Liver (tissue), 9 donors: ENCODE data around the gene GPR171. TPM values are rescaled to one million over a fixed set of nuclear protein-coding genes. Genes with fewer than 3 reads are reported as not detected.

Experiments
- DNase-seq: peaks from one replicate; pipeline ENCODE4 v3.0.0-alpha.2; 2017; ENCODE audit warnings: low spot score
- H3K27ac ChIP-seq, 2 donors: one replicate each; pipeline ENCODE4 v1.7.0; 2013; ENCODE audit warnings: inconsistent platforms in 2 of 2, low read length in 2 of 2, control low read depth in 1 of 2, low read depth in 1 of 2, mild to moderate bottlenecking in 1 of 2
- H3K27me3 ChIP-seq, 4 donors: one replicate each; pipeline versions ENCODE4 v1.6.1 to v1.7.0; 2013; ENCODE audit warnings: low read length in 3 of 4, inconsistent platforms in 1 of 4, mild to moderate bottlenecking in 1 of 4, moderate library complexity in 1 of 4; ENCODE audit not compliant: control insufficient read depth in 4 of 4, insufficient read depth in 4 of 4
- H3K36me3 ChIP-seq, 4 donors: one replicate each; pipeline versions ENCODE4 v1.6.1 to v1.7.0; 2013; ENCODE audit warnings: low read length in 3 of 4, mild to moderate bottlenecking in 3 of 4, low read depth in 1 of 4, moderate library complexity in 1 of 4; ENCODE audit not compliant: control insufficient read depth in 4 of 4, insufficient read depth in 3 of 4
- H3K4me1 ChIP-seq, 4 donors: one replicate each; pipeline versions ENCODE4 v1.6.1 to v1.7.0; 2013; ENCODE audit warnings: low read length in 3 of 4, mild to moderate bottlenecking in 3 of 4, moderate library complexity in 1 of 4; ENCODE audit not compliant: control insufficient read depth in 4 of 4, insufficient read depth in 4 of 4
- H3K4me3 ChIP-seq, 3 donors: one replicate each; pipeline versions ENCODE4 v1.6.1 to v1.7.0; 2013; ENCODE audit warnings: low read length in 3 of 3, control low read depth in 1 of 3, low read depth in 1 of 3, mild to moderate bottlenecking in 1 of 3
- H3K9ac ChIP-seq, 2 donors: one replicate each; pipeline ENCODE4 v1.7.0; 2013; ENCODE audit warnings: low read length in 2 of 2, mild to moderate bottlenecking in 2 of 2, moderate library complexity in 2 of 2, control low read depth in 1 of 2, low read depth in 1 of 2
- H3K9me3 ChIP-seq, 4 donors: one replicate each; pipeline versions ENCODE4 v1.6.1 to v1.7.0; 2013; ENCODE audit warnings: low read length in 3 of 4; ENCODE audit not compliant: control insufficient read depth in 4 of 4
- EGR1 ChIP-seq, 2 donors: IDR thresholded peaks; 2 replicates each; pipeline ENCODE4 v1.6.1; 2016 to 2018; ENCODE audit warnings: antibody characterized with exemption in 2 of 2, low read depth in 2 of 2
- FOXA2 ChIP-seq: IDR thresholded peaks from 2 replicates; pipeline ENCODE4 v1.6.1; 2016; ENCODE audit warnings: antibody characterized with exemption
- GABPA ChIP-seq, 2 donors: IDR thresholded peaks in 1 of 2; conservative IDR thresholded peaks in 1 of 2; 2 replicates each; pipeline ENCODE4 v1.6.1; 2016; ENCODE audit warnings: antibody characterized with exemption in 2 of 2, mild to moderate bottlenecking in 1 of 2, moderate library complexity in 1 of 2
- JUND ChIP-seq, 2 donors: IDR thresholded peaks; 2 replicates each; pipeline ENCODE4 v1.6.1; 2016; ENCODE audit warnings: antibody characterized with exemption in 2 of 2
- RAD21 ChIP-seq, 2 donors: IDR thresholded peaks; 2 replicates each; pipeline ENCODE4 v1.6.1; 2016; ENCODE audit warnings: antibody characterized with exemption in 2 of 2, mild to moderate bottlenecking in 2 of 2
- RXRA ChIP-seq, 2 donors: IDR thresholded peaks; 2 replicates each; pipeline ENCODE4 v1.6.1; 2017 to 2018; ENCODE audit warnings: antibody characterized with exemption in 2 of 2, mild to moderate bottlenecking in 1 of 2
- SP1 ChIP-seq: IDR thresholded peaks from 2 replicates; pipeline ENCODE4 v1.6.1; 2018; ENCODE audit warnings: antibody characterized with exemption, mild to moderate bottlenecking
- TAF1 ChIP-seq: conservative IDR thresholded peaks from 2 replicates; pipeline ENCODE4 v1.6.1; 2016; ENCODE audit warnings: antibody characterized with exemption, mild to moderate bottlenecking
- YY1 ChIP-seq: IDR thresholded peaks from 2 replicates; pipeline ENCODE4 v1.6.1; 2016; ENCODE audit warnings: antibody characterized with exemption, mild to moderate bottlenecking
- WGBS: extraction: QIAGEN DNeasy Blood & Tissue Kit; methylation state at CpG from one replicate; pipeline ENCODE4 v1.1.7; 2013; 5-methylcytosine and 5-hydroxymethylcytosine counted together
- polyA plus RNA-seq, 2 donors: library from polyadenylated mRNA; stranded (reverse) in 1 of 2; unstranded in 1 of 2; fragments of 200-250 nt in 1 of 2; fragments of >200 nt in 1 of 2; fragmentation: Nextera tagmentation in 1 of 2; extraction: Ambion mirVana in 1 of 2; gene quantifications; one replicate each; pipeline versions ENCODE4 v1.2.1 to v1.2.3, GENCODE V29; 2013 to 2015
- total RNA-seq, 2 donors: library from RNA; depleted of rRNA; stranded (reverse); fragments of >200 nt; gene quantifications; one replicate each; pipeline ENCODE4 v1.2.3, GENCODE V29; 2014
- TF ChIP-seq, protein P1 (sequence below): IDR thresholded peaks from 2 replicates; pipeline ENCODE4 v1.6.1; 2016; ENCODE audit warnings: antibody characterized with exemption
- TF ChIP-seq, protein P2 (sequence below): IDR thresholded peaks from 2 replicates; pipeline ENCODE4 v1.6.1; 2016; ENCODE audit warnings: antibody characterized with exemption
- TF ChIP-seq, protein P3 (sequence below): IDR thresholded peaks from 2 replicates; pipeline ENCODE4 v1.6.1; 2016; ENCODE audit warnings: antibody characterized with exemption
- TF ChIP-seq, protein P4 (sequence below): fragments of 150-350 bp; IDR thresholded peaks from 2 replicates; pipeline ENCODE4 v1.5.1; 2017; ENCODE audit warnings: improper control_type of control experiment, low read depth, low read length; ENCODE audit not compliant: missing input control
- TF ChIP-seq, protein P5 (sequence below): IDR thresholded peaks from 2 replicates; pipeline ENCODE4 v1.6.1; 2016; ENCODE audit warnings: antibody characterized with exemption, mild to moderate bottlenecking
- donor health status: healthy.
- donor health status: healthy.
- donor health status: healthy.
- donor health status: healthy.
- donor health status: healthy.

GPR171 gene
- total and polyA plus RNA-seq, 4 donors = 0.19 to 0.56 (median 0.28) TPM

DNA sequence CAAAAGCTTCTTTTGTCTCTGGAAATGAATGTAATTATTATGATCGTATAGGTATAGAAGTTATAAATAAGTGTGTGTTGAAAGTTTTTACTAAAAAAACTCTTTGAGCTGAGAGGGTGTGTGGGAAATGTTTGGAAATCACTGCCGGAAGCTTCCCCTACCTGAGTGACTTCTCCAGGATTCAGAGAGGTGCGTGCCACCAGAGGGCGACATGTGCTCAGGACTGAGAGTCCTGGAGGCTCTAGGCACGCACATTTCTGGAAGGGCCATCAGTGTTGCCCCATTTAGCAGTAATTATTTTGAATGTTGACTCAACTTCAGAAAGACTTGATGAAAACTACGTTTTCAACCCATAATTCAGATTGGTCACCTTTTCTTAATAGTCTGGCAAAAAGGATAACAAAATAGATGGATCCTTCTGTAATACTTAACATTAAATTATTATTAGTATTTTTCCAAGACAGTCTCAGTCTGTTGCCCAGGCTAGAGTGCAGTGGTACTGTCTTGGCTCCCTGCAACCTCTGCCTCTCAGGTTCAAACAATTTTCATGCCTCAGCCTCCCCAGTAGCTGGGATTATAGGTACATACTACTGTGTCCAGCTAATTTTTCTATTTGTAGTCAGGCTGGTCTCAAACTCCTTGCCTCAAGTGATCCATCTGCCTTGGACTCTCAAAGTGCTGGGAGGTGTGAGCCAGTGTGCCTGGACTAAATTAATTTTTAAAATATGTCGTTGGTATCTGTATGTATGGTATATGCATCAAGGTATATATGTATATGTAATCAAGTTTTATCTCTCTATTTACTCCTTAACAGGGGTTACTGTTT lies 34.5 kb downstream of the GPR171 start (continued):
- no peak for TF ChIP-seq JUND (IDR thresholded peaks at IDR 0.05)
- TF ChIP-seq RAD21 (IDR thresholded peaks at IDR 0.05) = peak; percentile 98 to 99
- TF ChIP-seq RXRA (IDR thresholded peaks at IDR 0.05) = peak in 1 of 2 donors; percentile 41
- no peak for TF ChIP-seq TAF1
- TF ChIP-seq, protein P1, sequence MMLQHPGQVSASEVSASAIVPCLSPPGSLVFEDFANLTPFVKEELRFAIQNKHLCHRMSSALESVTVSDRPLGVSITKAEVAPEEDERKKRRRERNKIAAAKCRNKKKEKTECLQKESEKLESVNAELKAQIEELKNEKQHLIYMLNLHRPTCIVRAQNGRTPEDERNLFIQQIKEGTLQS = no peak
- TF ChIP-seq, protein P2, sequence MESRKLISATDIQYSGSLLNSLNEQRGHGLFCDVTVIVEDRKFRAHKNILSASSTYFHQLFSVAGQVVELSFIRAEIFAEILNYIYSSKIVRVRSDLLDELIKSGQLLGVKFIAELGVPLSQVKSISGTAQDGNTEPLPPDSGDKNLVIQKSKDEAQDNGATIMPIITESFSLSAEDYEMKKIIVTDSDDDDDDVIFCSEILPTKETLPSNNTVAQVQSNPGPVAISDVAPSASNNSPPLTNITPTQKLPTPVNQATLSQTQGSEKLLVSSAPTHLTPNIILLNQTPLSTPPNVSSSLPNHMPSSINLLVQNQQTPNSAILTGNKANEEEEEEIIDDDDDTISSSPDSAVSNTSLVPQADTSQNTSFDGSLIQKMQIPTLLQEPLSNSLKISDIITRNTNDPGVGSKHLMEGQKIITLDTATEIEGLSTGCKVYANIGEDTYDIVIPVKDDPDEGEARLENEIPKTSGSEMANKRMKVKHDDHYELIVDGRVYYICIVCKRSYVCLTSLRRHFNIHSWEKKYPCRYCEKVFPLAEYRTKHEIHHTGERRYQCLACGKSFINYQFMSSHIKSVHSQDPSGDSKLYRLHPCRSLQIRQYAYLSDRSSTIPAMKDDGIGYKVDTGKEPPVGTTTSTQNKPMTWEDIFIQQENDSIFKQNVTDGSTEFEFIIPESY = no peak

DNA sequence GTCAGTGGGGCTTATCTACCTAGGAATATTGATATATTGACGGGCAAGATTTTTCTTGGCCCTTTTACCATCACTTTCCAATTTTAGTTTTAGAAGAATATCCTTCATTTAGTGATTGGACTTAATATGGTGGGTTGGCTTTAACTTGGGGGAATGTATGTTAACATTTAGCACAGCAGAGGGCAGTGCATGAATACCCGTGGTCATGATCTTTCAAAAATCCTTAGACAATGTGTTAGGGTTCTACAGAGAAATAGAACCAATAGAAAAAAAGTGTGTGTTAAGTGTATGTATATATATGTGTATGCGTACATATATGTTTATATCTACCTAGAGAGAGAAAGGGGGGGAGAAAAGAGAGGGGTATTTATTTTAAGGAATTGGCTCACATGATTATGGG lies 36.9 kb downstream of the GPR171 start:
- WGBS = 69% methylated on average over 3 of the region's 3 CpGs
- Histone ChIP-seq H3K4me3 (no peak overlapping the region), H3K9me3 (no peaks in the 10 kb centered on the region), H3K4me1 (no peaks in the 10 kb centered on the region), H3K36me3 (no peaks in the 10 kb centered on the region), H3K27ac (no peak overlapping the region), H3K27me3 (no peaks in the 10 kb centered on the region), H3K9ac (no peak overlapping the region)
- TF ChIP-seq RAD21 (IDR thresholded peaks at IDR 0.05) = peak; percentile 51 to 68
- no peak for TF ChIP-seq GABPA (IDR thresholded peaks at IDR 0.05 in 1 of 2, conservative IDR thresholded peaks at IDR 0.05 in 1 of 2)
- DNase-seq = no peak

DNA sequence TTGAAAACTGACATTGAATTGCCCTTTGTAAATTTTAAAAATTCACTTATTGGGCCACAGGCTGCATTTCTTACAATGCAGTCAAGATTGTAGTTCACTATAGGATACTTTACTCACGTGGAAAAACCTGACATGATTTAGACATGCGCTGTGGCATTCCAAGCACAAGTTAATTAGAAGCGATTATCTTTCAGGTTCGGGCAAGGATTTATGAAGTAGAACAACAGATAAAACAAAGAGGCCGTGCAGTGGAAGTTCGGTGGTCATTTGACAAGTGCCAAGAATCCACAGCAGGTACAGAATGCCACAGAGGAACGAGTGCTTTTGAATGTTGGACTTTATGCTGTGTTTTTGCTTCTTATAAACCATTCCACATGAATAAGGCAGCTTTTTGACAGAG lies 37.8 kb downstream of the GPR171 start:
- Histone ChIP-seq H3K4me1 (no peaks in the 10 kb centered on the region), H3K27me3 (no peaks in the 10 kb centered on the region), H3K9me3 (no peaks in the 10 kb centered on the region), H3K27ac (no peak overlapping the region), H3K4me3 (no peak overlapping the region), H3K9ac (no peak overlapping the region), H3K36me3 (no peaks in the 10 kb centered on the region)
- 92% methylated on average over 7 of the region's 7 CpGs for WGBS
- no peak for DNase-seq
- TF ChIP-seq, protein P1 = no peak
- no peak for TF ChIP-seq SP1
- no peak for TF ChIP-seq YY1
- TF ChIP-seq EGR1 (IDR thresholded peaks at IDR 0.05; ENCODE audit: low read depth in 2 of 2) = no peak
- TF ChIP-seq, protein P3, sequence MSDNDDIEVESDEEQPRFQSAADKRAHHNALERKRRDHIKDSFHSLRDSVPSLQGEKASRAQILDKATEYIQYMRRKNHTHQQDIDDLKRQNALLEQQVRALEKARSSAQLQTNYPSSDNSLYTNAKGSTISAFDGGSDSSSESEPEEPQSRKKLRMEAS = no peak
- TF ChIP-seq RAD21 (IDR thresholded peaks at IDR 0.05) = no peak
- no peak for TF ChIP-seq FOXA2
- TF ChIP-seq RXRA (IDR thresholded peaks at IDR 0.05) = no peak
- TF ChIP-seq, protein P2 = no peak
- TF ChIP-seq, protein P4, sequence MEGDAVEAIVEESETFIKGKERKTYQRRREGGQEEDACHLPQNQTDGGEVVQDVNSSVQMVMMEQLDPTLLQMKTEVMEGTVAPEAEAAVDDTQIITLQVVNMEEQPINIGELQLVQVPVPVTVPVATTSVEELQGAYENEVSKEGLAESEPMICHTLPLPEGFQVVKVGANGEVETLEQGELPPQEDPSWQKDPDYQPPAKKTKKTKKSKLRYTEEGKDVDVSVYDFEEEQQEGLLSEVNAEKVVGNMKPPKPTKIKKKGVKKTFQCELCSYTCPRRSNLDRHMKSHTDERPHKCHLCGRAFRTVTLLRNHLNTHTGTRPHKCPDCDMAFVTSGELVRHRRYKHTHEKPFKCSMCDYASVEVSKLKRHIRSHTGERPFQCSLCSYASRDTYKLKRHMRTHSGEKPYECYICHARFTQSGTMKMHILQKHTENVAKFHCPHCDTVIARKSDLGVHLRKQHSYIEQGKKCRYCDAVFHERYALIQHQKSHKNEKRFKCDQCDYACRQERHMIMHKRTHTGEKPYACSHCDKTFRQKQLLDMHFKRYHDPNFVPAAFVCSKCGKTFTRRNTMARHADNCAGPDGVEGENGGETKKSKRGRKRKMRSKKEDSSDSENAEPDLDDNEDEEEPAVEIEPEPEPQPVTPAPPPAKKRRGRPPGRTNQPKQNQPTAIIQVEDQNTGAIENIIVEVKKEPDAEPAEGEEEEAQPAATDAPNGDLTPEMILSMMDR = no peak
- TF ChIP-seq, protein P5, sequence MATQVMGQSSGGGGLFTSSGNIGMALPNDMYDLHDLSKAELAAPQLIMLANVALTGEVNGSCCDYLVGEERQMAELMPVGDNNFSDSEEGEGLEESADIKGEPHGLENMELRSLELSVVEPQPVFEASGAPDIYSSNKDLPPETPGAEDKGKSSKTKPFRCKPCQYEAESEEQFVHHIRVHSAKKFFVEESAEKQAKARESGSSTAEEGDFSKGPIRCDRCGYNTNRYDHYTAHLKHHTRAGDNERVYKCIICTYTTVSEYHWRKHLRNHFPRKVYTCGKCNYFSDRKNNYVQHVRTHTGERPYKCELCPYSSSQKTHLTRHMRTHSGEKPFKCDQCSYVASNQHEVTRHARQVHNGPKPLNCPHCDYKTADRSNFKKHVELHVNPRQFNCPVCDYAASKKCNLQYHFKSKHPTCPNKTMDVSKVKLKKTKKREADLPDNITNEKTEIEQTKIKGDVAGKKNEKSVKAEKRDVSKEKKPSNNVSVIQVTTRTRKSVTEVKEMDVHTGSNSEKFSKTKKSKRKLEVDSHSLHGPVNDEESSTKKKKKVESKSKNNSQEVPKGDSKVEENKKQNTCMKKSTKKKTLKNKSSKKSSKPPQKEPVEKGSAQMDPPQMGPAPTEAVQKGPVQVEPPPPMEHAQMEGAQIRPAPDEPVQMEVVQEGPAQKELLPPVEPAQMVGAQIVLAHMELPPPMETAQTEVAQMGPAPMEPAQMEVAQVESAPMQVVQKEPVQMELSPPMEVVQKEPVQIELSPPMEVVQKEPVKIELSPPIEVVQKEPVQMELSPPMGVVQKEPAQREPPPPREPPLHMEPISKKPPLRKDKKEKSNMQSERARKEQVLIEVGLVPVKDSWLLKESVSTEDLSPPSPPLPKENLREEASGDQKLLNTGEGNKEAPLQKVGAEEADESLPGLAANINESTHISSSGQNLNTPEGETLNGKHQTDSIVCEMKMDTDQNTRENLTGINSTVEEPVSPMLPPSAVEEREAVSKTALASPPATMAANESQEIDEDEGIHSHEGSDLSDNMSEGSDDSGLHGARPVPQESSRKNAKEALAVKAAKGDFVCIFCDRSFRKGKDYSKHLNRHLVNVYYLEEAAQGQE = no peak
